GM15510 (cell line): Measurements from ENCODE around the gene RPS6KA2.
A peak's percentile ranks its signal among the peaks of the same experiment; 100 is the strongest.

Experiments
- POLR2A ChIP-seq: IDR thresholded peaks from 3 replicates; pipeline ENCODE4 v1.6.1; 2011; ENCODE audit warnings: borderline replicate concordance; ENCODE audit not compliant: insufficient read length; ENCODE audit errors: extremely low read depth

Gene RPS6KA2

GRCh38 chr6:166406197-166406596 is 220.9 kb downstream of the RPS6KA2 start:
- TF ChIP-seq POLR2A: no peak

- no peak for TF ChIP-seq POLR2A
Observed at GRCh38 chr6:166405386-166405785, 221.7 kb downstream of the RPS6KA2 start.

GRCh38 chr6:166402582-166403277 is 224.3 kb downstream of the RPS6KA2 start:
- TF ChIP-seq POLR2A: no peak

- TF ChIP-seq POLR2A: no peak
Observed at GRCh38 chr6:166400181-166400580, 226.9 kb downstream of the RPS6KA2 start.

GRCh38 chr6:166398348-166398747 is 228.7 kb downstream of the RPS6KA2 start:
- no peak for TF ChIP-seq POLR2A

GRCh38 chr6:166397849-166398248 is 229.2 kb downstream of the RPS6KA2 start:
- no peak for TF ChIP-seq POLR2A

- no peak for TF ChIP-seq POLR2A
Observed at GRCh38 chr6:166395778-166396177, 231.3 kb downstream of the RPS6KA2 start.

GRCh38 chr6:166395351-166395750 is 231.7 kb downstream of the RPS6KA2 start:
- TF ChIP-seq POLR2A: no peak

GRCh38 chr6:166394036-166394892 is 232.8 kb downstream of the RPS6KA2 start:
- TF ChIP-seq POLR2A: no peak

GRCh38 chr6:166393535-166393823 is 233.6 kb downstream of the RPS6KA2 start:
- TF ChIP-seq POLR2A: no peak

- no peak for TF ChIP-seq POLR2A
Observed at GRCh38 chr6:166389119-166389518, 237.9 kb downstream of the RPS6KA2 start.

GRCh38 chr6:166388290-166389004 is 238.6 kb downstream of the RPS6KA2 start:
- TF ChIP-seq POLR2A: no peak

GRCh38 chr6:166387642-166388289 is 239.3 kb downstream of the RPS6KA2 start:
- TF ChIP-seq POLR2A: no peak

GRCh38 chr6:166386111-166386510 is 240.9 kb downstream of the RPS6KA2 start:
- no peak for TF ChIP-seq POLR2A

GRCh38 chr6:166382933-166383801 is 243.9 kb downstream of the RPS6KA2 start, which contains the start of gene MPC1:
Gene MPC1 (minus strand): TSS chr6:166382940. CDS start chr6:166382876, 64 bp downstream.
- peak; percentile 70 for TF ChIP-seq POLR2A

- TF ChIP-seq POLR2A: no peak
Observed at GRCh38 chr6:166382500-166382932, 244.5 kb downstream of the RPS6KA2 start.
